Tibial nerve (tissue), 4 donors: ENCODE measurements around the gene AMIGO2. TPM values are rescaled to one million over a fixed set of nuclear protein-coding genes. Genes with fewer than 3 reads are reported as not detected.
"Not testable (repeated sequence)": the region's sequence is repeated elsewhere in the genome, so short reads cannot be mapped to it uniquely, and the experiment has no call there.

Source experiments
- DNase-seq, 2 donors: peaks; one replicate each; pipeline ENCODE4 v3.0.0-alpha.2; 2019; ENCODE audit warnings: low spot score in 2 of 2
- H3K27ac ChIP-seq, 4 donors: fragments of 200-600 bp; sonication (generic) in 3 of 4; one replicate each; pipeline ENCODE4 v1.5.1; 2017 to 2019; ENCODE audit warnings: mild to moderate bottlenecking in 1 of 4
- H3K27me3 ChIP-seq, 2 donors: fragments of 200-600 bp; sonication (generic) in 1 of 2; one replicate each; pipeline versions ENCODE4 v1.5.1 to v1.6.0; 2017 to 2019
- H3K36me3 ChIP-seq, 3 donors: fragments of 200-600 bp; sonication (generic); one replicate each; pipeline ENCODE4 v1.5.1; 2018 to 2019
- H3K4me1 ChIP-seq, 4 donors: fragments of 200-600 bp; sonication (generic) in 3 of 4; one replicate each; pipeline ENCODE4 v1.5.1; 2017 to 2019
- H3K4me3 ChIP-seq, 4 donors: fragments of 200-600 bp; sonication (generic) in 3 of 4; one replicate each; pipeline ENCODE4 v1.5.1; 2017 to 2019; ENCODE audit warnings: mild to moderate bottlenecking in 1 of 4, moderate library complexity in 1 of 4
- H3K9me3 ChIP-seq, 4 donors: fragments of 200-600 bp; sonication (generic) in 3 of 4; one replicate each; pipeline ENCODE4 v1.5.1; 2017 to 2019
- CTCF ChIP-seq, 5 experiments: fragments of 200-600 bp in 3 of 5; fragments of 450-650 bp in 2 of 5; sonication (generic) in 3 of 5; IDR thresholded peaks; one replicate each; pipeline ENCODE4 v1.5.1; 2016 to 2019; ENCODE audit warnings: antibody characterized with exemption in 5 of 5, mild to moderate bottlenecking in 3 of 5, moderate library complexity in 2 of 5
- EP300 ChIP-seq, 2 donors: sonication (generic); formaldehyde crosslinking; IDR thresholded peaks; one replicate each; pipeline ENCODE4 v1.6.1; 2017; ENCODE audit warnings: antibody characterized with exemption in 2 of 2, mild to moderate bottlenecking in 1 of 2
- POLR2A ChIP-seq, 2 donors: fragments of 450-650 bp; IDR thresholded peaks; one replicate each; pipeline ENCODE4 v1.6.1; 2017; ENCODE audit warnings: antibody characterized with exemption in 2 of 2, mild to moderate bottlenecking in 2 of 2, moderate library complexity in 2 of 2
- WGBS, 2 donors: methylation state at CpG; one replicate each; pipeline ENCODE4 v1.1.5; 2018; 5-methylcytosine and 5-hydroxymethylcytosine counted together
- total RNA-seq, 4 donors: library from RNA; depleted of rRNA; stranded (reverse); fragments of >200 nt; gene quantifications; one replicate each; pipeline ENCODE4 v1.1.0, GENCODE V29; 2016

The AMIGO2 gene
- total RNA-seq, 4 donors from 2014 or later, result 1.7 to 6.6 (median 3.1) TPM

DNA sequence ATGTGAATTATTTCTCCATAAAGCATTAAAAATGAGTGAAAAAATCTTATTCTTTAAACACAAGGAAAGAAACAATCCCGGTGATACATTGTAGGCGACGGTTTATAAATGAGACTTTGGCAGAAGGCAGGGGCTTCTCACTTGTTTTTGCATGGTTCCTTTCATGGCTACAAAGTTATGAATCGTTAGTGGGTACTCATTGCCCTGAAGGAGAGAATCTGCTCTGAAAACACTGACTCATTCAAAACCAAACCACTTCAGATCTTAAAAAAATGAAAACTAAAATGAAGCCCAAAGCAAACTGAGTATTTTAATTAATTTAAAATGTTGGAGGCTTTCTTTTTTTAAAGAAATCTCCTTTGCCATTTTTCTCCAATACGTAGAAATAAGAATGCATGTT is 41.4 kb upstream of the AMIGO2 start:
- Histone ChIP-seq H3K4me1 (no peaks in the 10 kb centered on the region), H3K27ac (no peak overlapping the region), H3K36me3 (no peaks in the 10 kb centered on the region), H3K9me3 (no peaks in the 10 kb centered on the region), H3K4me3 (no peak overlapping the region), H3K27me3 (no peaks in the 10 kb centered on the region)
- no peak for DNase-seq
- TF ChIP-seq POLR2A (IDR thresholded peaks at IDR 0.05) (no peak), CTCF (IDR thresholded peaks at IDR 0.05) (no peak), EP300 (IDR thresholded peaks at IDR 0.05) (no peak)
- WGBS, 2 donors, result 47 to 61% methylated on average over 5 of the region's 5 CpGs

DNA sequence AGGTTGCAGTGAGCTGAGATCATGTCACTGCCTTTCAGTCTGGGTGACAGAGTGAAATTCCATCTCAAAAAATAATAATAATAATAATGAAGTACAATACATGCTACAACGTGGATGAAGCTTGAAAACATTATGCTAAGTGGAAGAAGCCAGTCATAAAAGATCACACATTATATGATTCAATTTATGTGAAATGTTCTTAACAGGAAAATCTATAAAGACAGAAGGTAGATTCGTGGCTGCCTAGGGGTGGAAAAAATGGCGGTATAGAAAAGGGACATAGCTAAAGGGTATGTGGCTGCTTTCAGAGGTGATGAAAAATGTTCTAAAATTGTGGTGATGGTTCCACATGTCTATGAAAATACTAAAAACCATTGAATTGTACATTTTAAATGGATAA is 41.0 kb upstream of the AMIGO2 start:
- WGBS, 2 donors, result 74 to 76% methylated on average over 3 of the region's 3 CpGs
- no peaks in the 10 kb centered on the region for H3K36me3 ChIP-seq
- H3K4me1 ChIP-seq, result no peaks in the 10 kb centered on the region
- no peak for DNase-seq
- H3K27me3 ChIP-seq, result no peaks in the 10 kb centered on the region
- TF ChIP-seq POLR2A (IDR thresholded peaks at IDR 0.05), result no peak
- TF ChIP-seq CTCF (IDR thresholded peaks at IDR 0.05), result no peak
- TF ChIP-seq EP300 (IDR thresholded peaks at IDR 0.05), result no peak
- no peak overlapping the region for H3K4me3 ChIP-seq
- H3K9me3 ChIP-seq, result no peaks in the 10 kb centered on the region
- H3K27ac ChIP-seq, result no peak overlapping the region

DNA sequence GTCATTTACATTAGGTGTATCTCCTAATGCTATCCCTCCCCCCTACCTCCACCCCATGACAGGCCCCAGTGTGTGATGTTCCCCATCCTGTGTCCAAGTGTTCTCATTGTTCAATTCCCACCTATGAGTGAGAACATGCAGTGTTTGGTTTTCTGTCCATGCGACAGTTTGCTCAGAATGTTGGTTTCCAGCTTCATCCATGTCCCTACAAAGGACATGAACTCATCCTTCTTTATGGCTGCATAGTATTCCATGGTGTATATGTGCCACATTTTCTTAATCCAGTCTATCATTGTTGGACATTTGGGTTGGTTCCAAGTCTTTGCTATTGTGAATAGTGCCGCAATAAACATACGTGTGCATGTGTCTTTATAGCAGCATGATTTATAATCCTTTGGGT is 37.5 kb upstream of the AMIGO2 start:
- H3K27ac ChIP-seq, H3K27me3 ChIP-seq, H3K36me3 ChIP-seq, DNase-seq, H3K9me3 ChIP-seq, H3K4me1 ChIP-seq, H3K4me3 ChIP-seq: not testable (repeated sequence)
- WGBS, 2 donors, result 72 to 81% methylated on average over 2 to 3 of the region's 3 CpGs

DNA sequence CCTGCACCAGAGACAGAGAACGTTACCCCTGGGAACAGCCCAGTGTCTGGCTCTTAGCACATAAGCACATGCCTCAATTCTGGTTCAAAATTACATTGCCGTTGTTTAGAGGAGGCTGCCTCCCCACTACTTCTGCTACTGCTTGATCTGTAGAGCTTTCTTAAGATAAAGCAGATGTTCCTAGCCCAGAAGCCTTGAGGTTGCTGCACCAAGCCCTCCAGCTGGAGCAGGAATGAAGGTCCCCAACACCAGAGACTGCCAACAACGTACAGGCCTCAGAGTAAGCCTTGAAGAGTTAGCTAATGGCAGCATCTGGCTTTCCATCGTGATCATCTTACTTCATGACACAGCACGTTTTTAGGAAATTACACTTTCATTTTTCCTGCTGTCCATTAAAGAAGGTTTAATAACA is 34.7 kb upstream of the AMIGO2 start:
- H3K27ac ChIP-seq, result no peak overlapping the region
- H3K27me3 ChIP-seq, result no peaks in the 10 kb centered on the region
- TF ChIP-seq POLR2A (IDR thresholded peaks at IDR 0.05) (no peak), CTCF (IDR thresholded peaks at IDR 0.05) (no peak), EP300 (IDR thresholded peaks at IDR 0.05) (no peak)
- WGBS, 2 donors, result 58 to 68% methylated on average over 5 of the region's 5 CpGs
- no peaks in the 10 kb centered on the region for H3K36me3 ChIP-seq
- no peaks in the 10 kb centered on the region for H3K9me3 ChIP-seq
- no peaks in the 10 kb centered on the region for H3K4me1 ChIP-seq
- no peak for DNase-seq
- no peak overlapping the region for H3K4me3 ChIP-seq

DNA sequence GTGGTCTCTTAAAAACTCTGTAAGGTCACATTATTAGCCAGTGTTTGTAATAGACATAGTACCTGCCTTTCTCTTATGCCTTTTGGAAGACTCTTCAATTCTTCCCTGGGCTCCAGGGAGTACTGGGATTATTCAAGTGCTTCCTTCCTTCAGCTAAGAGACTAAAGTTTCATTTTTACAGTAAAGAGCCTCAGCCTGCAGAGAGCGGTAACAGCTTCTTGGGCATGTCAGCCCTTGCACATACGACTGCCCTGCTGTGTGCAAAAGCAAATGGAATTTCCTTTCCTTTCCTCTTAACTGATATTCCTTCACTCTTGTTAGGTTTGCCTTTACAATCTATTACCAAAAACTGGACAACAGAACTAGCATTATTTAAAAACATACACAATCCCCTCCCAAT is 32.9 kb upstream of the AMIGO2 start:
- no peaks in the 10 kb centered on the region for H3K4me1 ChIP-seq
- no peaks in the 10 kb centered on the region for H3K9me3 ChIP-seq
- H3K27me3 ChIP-seq, result no peaks in the 10 kb centered on the region
- H3K4me3 ChIP-seq, result no peak overlapping the region
- no peak for TF ChIP-seq EP300 (IDR thresholded peaks at IDR 0.05)
- no peak for TF ChIP-seq POLR2A (IDR thresholded peaks at IDR 0.05)
- no peak for TF ChIP-seq CTCF (IDR thresholded peaks at IDR 0.05)
- DNase-seq, result no peak
- H3K27ac ChIP-seq, result no peak overlapping the region
- H3K36me3 ChIP-seq, result peaks cover 0 to 6% (median 0%) of the 10 kb centered on the region in 3 donors
- 55 to 74% methylated on average over 2 of the region's 2 CpGs for WGBS, 2 donors

DNA sequence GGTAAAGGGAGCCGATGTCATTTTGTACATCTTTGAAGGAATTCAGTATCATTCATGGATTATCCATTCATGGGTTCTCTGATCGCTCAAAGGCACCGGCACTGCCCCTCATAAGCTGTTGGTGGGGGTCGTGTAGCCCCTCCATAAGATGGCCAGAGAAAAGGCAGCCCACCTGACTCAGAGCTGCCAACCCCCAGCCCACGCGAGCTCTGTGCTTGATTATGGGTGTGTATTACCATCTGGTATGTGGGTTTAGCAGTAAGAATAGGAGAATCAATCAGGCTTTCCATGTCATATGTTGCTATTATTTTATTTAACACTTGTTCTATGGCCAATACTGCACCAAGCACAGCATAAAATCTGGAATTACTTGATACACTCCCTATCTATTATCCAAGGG is 32.1 kb upstream of the AMIGO2 start:
- Histone ChIP-seq H3K27ac (no peak overlapping the region), H3K9me3 (no peaks in the 10 kb centered on the region), H3K4me1 (no peaks in the 10 kb centered on the region), H3K36me3 (peaks cover 0 to 6% (median 0%) of the 10 kb centered on the region in 3 donors), H3K4me3 (no peak overlapping the region), H3K27me3 (no peaks in the 10 kb centered on the region)
- TF ChIP-seq CTCF (IDR thresholded peaks at IDR 0.05), result no peak
- TF ChIP-seq EP300 (IDR thresholded peaks at IDR 0.05), result no peak
- no peak for TF ChIP-seq POLR2A (IDR thresholded peaks at IDR 0.05)
- no peak for DNase-seq
- WGBS, 2 donors, result 80 to 88% methylated on average over 6 of the region's 6 CpGs
